Hematopoietic multipotent progenitor cell treated with erythropoietin and hydrocortisone succinate and interleukin-3 and kit ligand, for 15 days (in vitro differentiated cells): Measurements from ENCODE around the gene LCMT2.

Experiments
- DNase-seq: peaks from one replicate; pipeline ENCODE4 v3.0.0-alpha.2; 2015; ENCODE audit warnings: low spot score

Gene LCMT2

GRCh38 chr15:43275740-43276562, 54.4 kb downstream of the LCMT2 start:
- no peak for DNase-seq

GRCh38 chr15:43274136-43274535, 56.2 kb downstream of the LCMT2 start:
- DNase-seq, result no peak
